ENCODE measurements around the gene GNAT3. TPM values are rescaled to one million over a fixed set of nuclear protein-coding genes. Genes with fewer than 3 reads are reported as not detected.

Gene GNAT3
- total RNA-seq, 1 experiment from 2014 or later = not detected

DNA sequence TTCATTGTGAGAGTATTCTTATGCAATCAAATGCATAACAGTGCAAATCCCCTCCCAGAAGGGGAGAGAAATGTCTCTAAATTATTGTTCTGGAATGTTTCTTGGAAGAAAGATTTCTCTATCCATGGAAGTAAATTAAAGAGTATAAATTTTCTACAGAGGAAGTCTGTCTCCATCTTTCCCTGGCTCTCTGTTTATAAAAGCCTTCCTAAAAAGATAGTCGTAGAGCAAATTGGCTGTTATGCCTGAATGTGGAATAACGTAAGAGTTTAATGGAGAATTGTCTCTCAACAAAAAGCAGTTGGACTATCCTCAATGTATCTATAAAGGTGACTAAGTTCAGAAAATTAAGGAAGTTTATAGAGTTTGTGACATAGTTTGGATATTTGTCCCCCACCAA is 76.3 kb downstream of the GNAT3 start:
- Histone ChIP-seq H3K9me3 (ENCODE audit: control insufficient read depth in 1 of 2, insufficient read depth in 1 of 2, low read depth in 1 of 2, low read length in 2 of 2) (no peaks in the 10 kb centered on the region), H3K79me2 (ENCODE audit: insufficient read depth, low read length) (no peaks in the 10 kb centered on the region), H3K36me3 (ENCODE audit: control insufficient read depth in 1 of 2, insufficient read depth in 2 of 2, low read length in 2 of 2) (no peaks in the 10 kb centered on the region), H3K9ac (ENCODE audit: low read length) (no peak overlapping the region), H4K20me1 (ENCODE audit: insufficient read depth) (no peaks in the 10 kb centered on the region), H3K4me1 (ENCODE audit: control insufficient read depth in 1 of 2, insufficient read depth in 2 of 2, low read length in 2 of 2) (peaks cover 2 to 5% of the 10 kb centered on the region in 2 experiments; a peak in 2 of 4 replicates), H2AFZ (ENCODE audit: low read depth, low read length, poor library complexity, severe bottlenecking) (no peak overlapping the region), H3K27ac (ENCODE audit: low read depth, low read length) (no peak overlapping the region), H3K27me3 (ENCODE audit: insufficient read depth, low read length) (no peaks in the 10 kb centered on the region), H3K4me3 (replicated peaks in 1 of 2; ENCODE audit: low read depth in 1 of 2, low read length in 2 of 2) (no peak overlapping the region), H3K4me2 (ENCODE audit: low read length) (no peak overlapping the region), H3K9me2 (ENCODE audit: insufficient read depth) (no peaks in the 10 kb centered on the region)
- DNase-seq (ENCODE audit: low read depth, low spot score) (no peak), ATAC-seq (no peak)
- ChIA-PET POLR2A (no interaction called here), RAD21 (ENCODE audit: low non-redundant PET in 1 of 2, low total read pairs in 2 of 2, uncharacterized antibody in 2 of 2, unreplicated experiment in 2 of 2) (no interaction called here), CTCF (interaction anchor here (1.9 kb wide), 1 partner anchor 223 kb away, joined by 5 read pairs; no protein-coding TSS in a partner anchor)
- intact Hi-C loops (cut with micrococcal nuclease) = no loop called here
- TF ChIP-seq, protein P1, sequence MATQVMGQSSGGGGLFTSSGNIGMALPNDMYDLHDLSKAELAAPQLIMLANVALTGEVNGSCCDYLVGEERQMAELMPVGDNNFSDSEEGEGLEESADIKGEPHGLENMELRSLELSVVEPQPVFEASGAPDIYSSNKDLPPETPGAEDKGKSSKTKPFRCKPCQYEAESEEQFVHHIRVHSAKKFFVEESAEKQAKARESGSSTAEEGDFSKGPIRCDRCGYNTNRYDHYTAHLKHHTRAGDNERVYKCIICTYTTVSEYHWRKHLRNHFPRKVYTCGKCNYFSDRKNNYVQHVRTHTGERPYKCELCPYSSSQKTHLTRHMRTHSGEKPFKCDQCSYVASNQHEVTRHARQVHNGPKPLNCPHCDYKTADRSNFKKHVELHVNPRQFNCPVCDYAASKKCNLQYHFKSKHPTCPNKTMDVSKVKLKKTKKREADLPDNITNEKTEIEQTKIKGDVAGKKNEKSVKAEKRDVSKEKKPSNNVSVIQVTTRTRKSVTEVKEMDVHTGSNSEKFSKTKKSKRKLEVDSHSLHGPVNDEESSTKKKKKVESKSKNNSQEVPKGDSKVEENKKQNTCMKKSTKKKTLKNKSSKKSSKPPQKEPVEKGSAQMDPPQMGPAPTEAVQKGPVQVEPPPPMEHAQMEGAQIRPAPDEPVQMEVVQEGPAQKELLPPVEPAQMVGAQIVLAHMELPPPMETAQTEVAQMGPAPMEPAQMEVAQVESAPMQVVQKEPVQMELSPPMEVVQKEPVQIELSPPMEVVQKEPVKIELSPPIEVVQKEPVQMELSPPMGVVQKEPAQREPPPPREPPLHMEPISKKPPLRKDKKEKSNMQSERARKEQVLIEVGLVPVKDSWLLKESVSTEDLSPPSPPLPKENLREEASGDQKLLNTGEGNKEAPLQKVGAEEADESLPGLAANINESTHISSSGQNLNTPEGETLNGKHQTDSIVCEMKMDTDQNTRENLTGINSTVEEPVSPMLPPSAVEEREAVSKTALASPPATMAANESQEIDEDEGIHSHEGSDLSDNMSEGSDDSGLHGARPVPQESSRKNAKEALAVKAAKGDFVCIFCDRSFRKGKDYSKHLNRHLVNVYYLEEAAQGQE (IDR thresholded peaks at IDR 0.05; ENCODE audit: low read depth) = no peak
- TF ChIP-seq, protein P2, sequence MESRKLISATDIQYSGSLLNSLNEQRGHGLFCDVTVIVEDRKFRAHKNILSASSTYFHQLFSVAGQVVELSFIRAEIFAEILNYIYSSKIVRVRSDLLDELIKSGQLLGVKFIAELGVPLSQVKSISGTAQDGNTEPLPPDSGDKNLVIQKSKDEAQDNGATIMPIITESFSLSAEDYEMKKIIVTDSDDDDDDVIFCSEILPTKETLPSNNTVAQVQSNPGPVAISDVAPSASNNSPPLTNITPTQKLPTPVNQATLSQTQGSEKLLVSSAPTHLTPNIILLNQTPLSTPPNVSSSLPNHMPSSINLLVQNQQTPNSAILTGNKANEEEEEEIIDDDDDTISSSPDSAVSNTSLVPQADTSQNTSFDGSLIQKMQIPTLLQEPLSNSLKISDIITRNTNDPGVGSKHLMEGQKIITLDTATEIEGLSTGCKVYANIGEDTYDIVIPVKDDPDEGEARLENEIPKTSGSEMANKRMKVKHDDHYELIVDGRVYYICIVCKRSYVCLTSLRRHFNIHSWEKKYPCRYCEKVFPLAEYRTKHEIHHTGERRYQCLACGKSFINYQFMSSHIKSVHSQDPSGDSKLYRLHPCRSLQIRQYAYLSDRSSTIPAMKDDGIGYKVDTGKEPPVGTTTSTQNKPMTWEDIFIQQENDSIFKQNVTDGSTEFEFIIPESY (IDR thresholded peaks at IDR 0.05; ENCODE audit: extremely low read depth, insufficient replicate concordance, low read length) = no peak
- TF ChIP-seq CEBPB (IDR thresholded peaks at IDR 0.05; ENCODE audit: low read depth) (no peak), POLR2AphosphoS5 (IDR thresholded peaks at IDR 0.05; ENCODE audit: low read depth, low read length) (no peak), ZNF274 (IDR thresholded peaks at IDR 0.05; ENCODE audit: low read depth, low read length) (no peak), RAD21 (IDR thresholded peaks at IDR 0.05; ENCODE audit: low read depth) (no peak)
- no TSS peak for BruUV-seq (replicated peaks)

All from HCT116 (cell line).